HepG2 (cell line): ENCODE measurements around the gene KRT84. TPM values are rescaled to one million over a fixed set of nuclear protein-coding genes. Genes with fewer than 3 reads are reported as not detected.

Experiments used
- ATAC-seq: fragments of 200-7000 bp; cut with Tn5 transposase; 3 replicates; pipeline ENCODE4 v1.9.1; 2020; ENCODE audit warnings: mild to moderate bottlenecking, moderate library complexity
- BruUV-seq: library from RNA; stranded (reverse); fragments of 400-500 nt; replicated peaks from 2 replicates; lab custom pipeline; 2021; lab: Mats Ljungman, UMichigan
- CTCF ChIA-PET: fragments of 300-600 bp; formaldehyde crosslinking; extraction: SDS; loops from one replicate; lab custom pipeline; 2021; ENCODE audit warnings: low total read pairs, inconsistent platforms, low intra/inter-chr PET ratio; lab: Yijun Ruan, JAX
- POLR2A ChIA-PET: fragments of 350-600 bp; sonication (Branson Sonifier 250); formaldehyde crosslinking; loops from one replicate; lab custom pipeline; 2020; ENCODE audit warnings: antibody characterized with exemption, inconsistent platforms; lab: Yijun Ruan, JAX
- DNase-seq: peaks from one replicate; pipeline ENCODE4 v3.0.0-alpha.2; 2015; ENCODE audit warnings: low spot score
- FAIRE-seq: peaks from 3 replicates; lab custom pipeline; 2011; peaks lifted over from hg19 to GRCh38; lab: Jason Lieb, UNC
- H2AFZ ChIP-seq: one replicate; pipeline ENCODE4 v1.6.1; 2011; ENCODE audit warnings: low read length, inconsistent platforms
- H3K27ac ChIP-seq: fragments of 300-600 bp; 3 replicates; pipeline ENCODE4 v1.8.0; 2011; ENCODE audit warnings: mixed run types, mild to moderate bottlenecking, mixed read lengths, low read length, inconsistent platforms; ENCODE audit not compliant: insufficient read depth; ENCODE audit errors: extremely low read length
- H3K27me3 ChIP-seq, 2 experiments: fragments of 200-600 bp in 1 of 2; 2 replicates in 1 of 2; 3 replicates in 1 of 2; pipeline versions ENCODE4 v1.6.0 to v1.8.0; 2011; ENCODE audit warnings: low read length in 2 of 2, mild to moderate bottlenecking in 2 of 2, moderate library complexity in 2 of 2, inconsistent platforms in 1 of 2; ENCODE audit not compliant: insufficient read depth in 2 of 2, control insufficient read depth in 1 of 2
- H3K36me3 ChIP-seq, 2 experiments: fragments of 200-600 bp in 1 of 2; replicated peaks in 1 of 2; 2 replicates in 1 of 2; 3 replicates in 1 of 2; pipeline versions ENCODE4 v1.5.1 to v1.8.0; 2011; ENCODE audit warnings: low read length in 2 of 2, inconsistent platforms in 1 of 2; ENCODE audit not compliant: insufficient read depth in 2 of 2, control insufficient read depth in 1 of 2
- H3K4me1 ChIP-seq: 2 replicates; pipeline ENCODE4 v1.5.1; 2012; ENCODE audit warnings: low read length, inconsistent platforms; ENCODE audit not compliant: insufficient read depth
- H3K4me2 ChIP-seq: 2 replicates; pipeline ENCODE4 v1.6.0; 2011; ENCODE audit warnings: low read depth, low read length, inconsistent platforms
- H3K4me3 ChIP-seq, 3 experiments: fragments of 200-600 bp in 1 of 3; sonication (generic), shearing (Covaris generic) in 1 of 3; replicated peaks in 1 of 3; 2 replicates each; pipeline ENCODE4 v1.5.1; 2011 to 2016; ENCODE audit warnings: low read length in 3 of 3, inconsistent platforms in 2 of 3, low read depth in 2 of 3, mild to moderate bottlenecking in 2 of 3, control low read depth in 1 of 3, mixed read lengths in 1 of 3; ENCODE audit not compliant: insufficient read depth in 1 of 3
- H3K79me2 ChIP-seq: one replicate; pipeline ENCODE4 v1.6.1; 2011; ENCODE audit warnings: low read length, inconsistent platforms; ENCODE audit not compliant: insufficient read depth
- H3K9ac ChIP-seq: 2 replicates; pipeline ENCODE4 v1.6.0; 2011; ENCODE audit warnings: mild to moderate bottlenecking, low read depth, low read length, inconsistent platforms; ENCODE audit not compliant: insufficient read depth
- H3K9me3 ChIP-seq: 2 replicates; pipeline ENCODE4 v1.5.1; 2012; ENCODE audit warnings: mild to moderate bottlenecking, low read length
- H4K20me1 ChIP-seq: 2 replicates; pipeline ENCODE4 v1.6.0; 2011; ENCODE audit warnings: inconsistent platforms, mild to moderate bottlenecking, low read length, moderate library complexity; ENCODE audit not compliant: insufficient read depth
- CAMTA2 ChIP-seq: sonication (generic); formaldehyde crosslinking; IDR thresholded peaks from 2 replicates; pipeline ENCODE4 v1.4.0; 2020; ENCODE audit warnings: mild to moderate bottlenecking, missing genetic modification reagents, borderline replicate concordance
- FOSL2 ChIP-seq: sonication (generic); formaldehyde crosslinking; IDR thresholded peaks from 2 replicates; pipeline ENCODE4 v1.4.0; 2020; ENCODE audit warnings: missing genetic modification reagents
- HNF4G ChIP-seq, 2 experiments: sonication (generic) in 1 of 2; formaldehyde crosslinking in 1 of 2; IDR thresholded peaks; 2 replicates each; pipeline versions ENCODE4 v1.4.0 to v1.6.1; 2011 to 2020; ENCODE audit warnings: borderline replicate concordance in 2 of 2, low read depth in 2 of 2, mild to moderate bottlenecking in 2 of 2, low read length in 1 of 2, missing genetic modification reagents in 1 of 2, moderate library complexity in 1 of 2
- MEF2D ChIP-seq: sonication (generic); formaldehyde crosslinking; IDR thresholded peaks from 2 replicates; pipeline ENCODE4 v1.5.1; 2020; ENCODE audit warnings: mild to moderate bottlenecking, missing genetic modification reagents
- NR2F1 ChIP-seq, 2 experiments: fragments of 450-650 bp in 1 of 2; formaldehyde crosslinking in 1 of 2; IDR thresholded peaks; 2 replicates each; pipeline versions ENCODE4 v1.5.0 to v1.6.1; 2016 to 2020; ENCODE audit warnings: mild to moderate bottlenecking in 1 of 2, missing compliant biosample characterization in 1 of 2, missing genetic modification reagents in 1 of 2, moderate library complexity in 1 of 2
- SKI ChIP-seq: fragments of 450-650 bp; IDR thresholded peaks from one replicate; pipeline ENCODE4 v1.6.1; 2018; ENCODE audit warnings: mild to moderate bottlenecking; ENCODE audit not compliant: partially characterized antibody
- TAF1 ChIP-seq: sonication (generic); formaldehyde crosslinking; IDR thresholded peaks from 2 replicates; pipeline ENCODE4 v1.4.0; 2020; ENCODE audit warnings: missing genetic modification reagents
- TBX3 ChIP-seq: fragments of 450-650 bp; IDR thresholded peaks from 2 replicates; pipeline ENCODE4 v1.6.1; 2017; ENCODE audit warnings: antibody characterized with exemption, mild to moderate bottlenecking, inconsistent platforms, borderline replicate concordance
- WGBS: methylation state at CpG from one replicate; pipeline ENCODE4 v1.1.6; 2017; ENCODE audit warnings: low lambda C conversion rate; 5-methylcytosine and 5-hydroxymethylcytosine counted together
- in situ Hi-C: cut with HindIII; loops from 2 replicates; pipeline ENCODE4 v1.10.0; 2017; ENCODE audit warnings: low pct_unique_long_range_greater_than_20kb; ENCODE audit not compliant: extremely low pct_ligation_motif_present
- intact Hi-C: fragments of 100-400 bp; cut with micrococcal nuclease; formaldehyde crosslinking; loops from one replicate; pipeline ENCODE4 v1.10.0; 2022; ENCODE audit not compliant: unreplicated experiment
- polyA plus RNA-seq, 8 experiments: library from polyadenylated mRNA; depleted of rRNA in 3 of 8; stranded (reverse) in 7 of 8; unstranded in 1 of 8; fragments of >200 nt; fragmentation: Illumina TruSeq in 4 of 8; extraction: Trizol in 4 of 8; gene quantifications; 2 replicates each; pipeline versions ENCODE4 v1.2.1 to v1.2.3, GENCODE V29; 2011 to 2016; ENCODE audit warnings: low read depth in 4 of 8, missing spikeins in 1 of 8, mixed read lengths in 1 of 8; ENCODE audit not compliant: insufficient read depth in 1 of 8
- total RNA-seq, 5 experiments: library from RNA; depleted of rRNA; stranded (reverse); fragments of >200 nt; fragmentation: Illumina TruSeq; extraction: Trizol; gene quantifications; 2 replicates each; pipeline ENCODE4 v1.2.3, GENCODE V29; 2016; ENCODE audit warnings: low read depth in 1 of 5
- TF ChIP-seq, protein P1 (sequence below): sonication (generic); formaldehyde crosslinking; IDR thresholded peaks from 2 replicates; pipeline ENCODE4 v1.4.0; 2020; ENCODE audit warnings: mild to moderate bottlenecking, missing genetic modification reagents
- TF ChIP-seq, protein P2 (sequence below): sonication (generic); formaldehyde crosslinking; IDR thresholded peaks from 2 replicates; pipeline ENCODE4 v1.4.0; 2020; ENCODE audit warnings: missing genetic modification reagents, borderline replicate concordance
- TF ChIP-seq, protein P3 (sequence below): sonication (generic); formaldehyde crosslinking; IDR thresholded peaks from 2 replicates; pipeline ENCODE4 v1.5.1; 2020; ENCODE audit warnings: mild to moderate bottlenecking, missing genetic modification reagents, borderline replicate concordance
- TF ChIP-seq, protein P4 (sequence below): sonication (generic); formaldehyde crosslinking; IDR thresholded peaks from 2 replicates; pipeline ENCODE4 v1.8.0; 2022; ENCODE audit warnings: missing genetic modification reagents, mild to moderate bottlenecking, borderline replicate concordance

KRT84 gene
- total and polyA plus RNA-seq, 2 of the 13 experiments (the other 11 are each of a cell fraction or from before 2014, with no cell fraction given): not detected

DNA sequence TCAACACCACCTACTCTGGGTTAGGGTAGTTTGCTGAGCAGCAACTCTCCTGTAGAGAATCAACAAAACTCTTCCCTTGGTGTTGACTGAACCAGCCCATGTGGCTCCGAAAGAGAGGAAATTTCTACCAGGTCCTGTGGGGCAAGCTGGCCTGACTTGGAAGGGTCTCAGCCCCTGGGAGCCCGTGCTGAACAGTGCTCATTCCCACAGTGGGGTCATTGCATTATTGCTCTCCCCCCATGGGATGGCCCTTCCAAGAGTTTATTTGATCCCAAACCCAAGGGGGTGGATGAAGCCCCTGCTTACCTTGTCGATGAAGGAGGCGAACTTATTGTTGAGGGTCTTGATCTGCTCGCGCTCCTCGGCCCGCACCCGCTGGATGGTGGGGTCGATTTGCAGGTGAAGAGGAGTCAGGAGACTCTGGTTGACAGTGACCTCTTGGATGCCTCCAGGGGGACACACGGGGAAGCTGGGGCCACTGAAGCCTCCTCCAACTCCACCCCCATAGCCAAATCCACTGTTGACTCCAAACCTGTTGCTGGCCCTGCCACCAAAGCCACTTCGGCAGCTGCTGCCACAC is 48.1 kb upstream of the KRT84 start:
- Histone ChIP-seq H3K9me3 (no peaks in the 10 kb centered on the region), H3K79me2 (no peaks in the 10 kb centered on the region), H3K4me1 (no peaks in the 10 kb centered on the region; the same call in 1 of the 2 replicates), H3K9ac (no peak overlapping the region), H2AFZ (no peak overlapping the region), H3K27ac (no peak overlapping the region), H4K20me1 (no peaks in the 10 kb centered on the region), H3K4me2 (no peak overlapping the region), H3K4me3 (no peak overlapping the region), H3K27me3 (peaks cover 4 to 13% of the 10 kb centered on the region in 2 experiments; a peak in 3 of 5 replicates), H3K36me3 (no peaks in the 10 kb centered on the region)
- DNase-seq (no peak), ATAC-seq (no peak), FAIRE-seq (no peak)
- intact Hi-C loops: no loop called here
- CTCF ChIA-PET: no interaction called here
- TF ChIP-seq TBX3 (no peak), MEF2D (CRISPR knock-in tag) (no peak), NR2F1 (CRISPR knock-in tag; IDR thresholded peaks at IDR 0.05) (no peak), CAMTA2 (no peak), TAF1 (CRISPR knock-in tag) (no peak), FOSL2 (CRISPR knock-in tag) (no peak), SKI (no peak), HNF4G (IDR thresholded peaks at IDR 0.05; ENCODE audit: borderline replicate concordance, low read depth, low read length) (no peak), HNF4G (CRISPR knock-in tag; IDR thresholded peaks at IDR 0.05; ENCODE audit: borderline replicate concordance, low read depth) (no peak)
- TF ChIP-seq, protein P1, sequence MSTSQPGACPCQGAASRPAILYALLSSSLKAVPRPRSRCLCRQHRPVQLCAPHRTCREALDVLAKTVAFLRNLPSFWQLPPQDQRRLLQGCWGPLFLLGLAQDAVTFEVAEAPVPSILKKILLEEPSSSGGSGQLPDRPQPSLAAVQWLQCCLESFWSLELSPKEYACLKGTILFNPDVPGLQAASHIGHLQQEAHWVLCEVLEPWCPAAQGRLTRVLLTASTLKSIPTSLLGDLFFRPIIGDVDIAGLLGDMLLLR (CRISPR knock-in tag): no peak
- TF ChIP-seq, protein P2, sequence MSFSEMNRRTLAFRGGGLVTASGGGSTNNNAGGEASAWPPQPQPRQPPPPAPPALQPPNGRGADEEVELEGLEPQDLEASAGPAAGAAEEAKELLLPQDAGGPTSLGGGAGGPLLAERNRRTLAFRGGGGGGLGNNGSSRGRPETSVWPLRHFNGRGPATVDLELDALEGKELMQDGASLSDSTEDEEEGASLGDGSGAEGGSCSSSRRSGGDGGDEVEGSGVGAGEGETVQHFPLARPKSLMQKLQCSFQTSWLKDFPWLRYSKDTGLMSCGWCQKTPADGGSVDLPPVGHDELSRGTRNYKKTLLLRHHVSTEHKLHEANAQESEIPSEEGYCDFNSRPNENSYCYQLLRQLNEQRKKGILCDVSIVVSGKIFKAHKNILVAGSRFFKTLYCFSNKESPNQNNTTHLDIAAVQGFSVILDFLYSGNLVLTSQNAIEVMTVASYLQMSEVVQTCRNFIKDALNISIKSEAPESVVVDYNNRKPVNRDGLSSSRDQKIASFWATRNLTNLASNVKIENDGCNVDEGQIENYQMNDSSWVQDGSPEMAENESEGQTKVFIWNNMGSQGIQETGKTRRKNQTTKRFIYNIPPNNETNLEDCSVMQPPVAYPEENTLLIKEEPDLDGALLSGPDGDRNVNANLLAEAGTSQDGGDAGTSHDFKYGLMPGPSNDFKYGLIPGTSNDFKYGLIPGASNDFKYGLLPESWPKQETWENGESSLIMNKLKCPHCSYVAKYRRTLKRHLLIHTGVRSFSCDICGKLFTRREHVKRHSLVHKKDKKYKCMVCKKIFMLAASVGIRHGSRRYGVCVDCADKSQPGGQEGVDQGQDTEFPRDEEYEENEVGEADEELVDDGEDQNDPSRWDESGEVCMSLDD (CRISPR knock-in tag): no peak
- TF ChIP-seq, protein P3, sequence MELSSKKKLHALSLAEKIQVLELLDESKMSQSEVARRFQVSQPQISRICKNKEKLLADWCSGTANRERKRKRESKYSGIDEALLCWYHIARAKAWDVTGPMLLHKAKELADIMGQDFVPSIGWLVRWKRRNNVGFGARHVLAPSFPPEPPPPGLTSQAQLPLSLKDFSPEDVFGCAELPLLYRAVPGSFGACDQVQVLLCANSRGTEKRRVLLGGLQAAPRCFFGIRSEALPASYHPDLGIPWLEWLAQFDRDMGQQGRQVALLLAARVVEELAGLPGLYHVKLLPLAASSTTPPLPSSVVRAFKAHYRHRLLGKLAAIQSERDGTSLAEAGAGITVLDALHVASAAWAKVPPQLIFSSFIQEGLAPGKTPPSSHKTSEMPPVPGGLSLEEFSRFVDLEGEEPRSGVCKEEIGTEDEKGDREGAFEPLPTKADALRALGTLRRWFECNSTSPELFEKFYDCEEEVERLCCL (CRISPR knock-in tag): no peak
- TF ChIP-seq, protein P4, sequence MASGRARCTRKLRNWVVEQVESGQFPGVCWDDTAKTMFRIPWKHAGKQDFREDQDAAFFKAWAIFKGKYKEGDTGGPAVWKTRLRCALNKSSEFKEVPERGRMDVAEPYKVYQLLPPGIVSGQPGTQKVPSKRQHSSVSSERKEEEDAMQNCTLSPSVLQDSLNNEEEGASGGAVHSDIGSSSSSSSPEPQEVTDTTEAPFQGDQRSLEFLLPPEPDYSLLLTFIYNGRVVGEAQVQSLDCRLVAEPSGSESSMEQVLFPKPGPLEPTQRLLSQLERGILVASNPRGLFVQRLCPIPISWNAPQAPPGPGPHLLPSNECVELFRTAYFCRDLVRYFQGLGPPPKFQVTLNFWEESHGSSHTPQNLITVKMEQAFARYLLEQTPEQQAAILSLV (CRISPR knock-in tag): no peak
- WGBS: 22% methylated on average over 3 of the region's 12 CpGs
- POLR2A ChIA-PET: no interaction called here
- in situ Hi-C loops: no loop called here
- BruUV-seq: no TSS peak
